Hepatocyte (in vitro differentiated cells): ENCODE data around the gene KIAA1210.

Experiments
- CTCF ChIP-seq: fragments of 200-600 bp; sonication (generic); IDR thresholded peaks from 2 replicates; pipeline ENCODE4 v1.5.1; 2016; ENCODE audit warnings: antibody characterized with exemption, mild to moderate bottlenecking; ENCODE audit not compliant: poor library complexity
- EZH2 ChIP-seq: fragments of 200-600 bp; sonication (generic); IDR thresholded peaks from 2 replicates; pipeline ENCODE4 v1.6.1; 2016; ENCODE audit warnings: antibody characterized with exemption, mild to moderate bottlenecking, borderline replicate concordance
- EZH2phosphoT487 ChIP-seq: fragments of 200-600 bp; sonication (generic); IDR thresholded peaks from one replicate; pipeline ENCODE4 v1.6.1; 2018; ENCODE audit warnings: antibody characterized with exemption, mild to moderate bottlenecking, low read depth, moderate library complexity; ENCODE audit not compliant: unreplicated experiment, severe bottlenecking

GRCh38 chrX:119147486-119147885 is 19.9 kb upstream of the KIAA1210 start:
- TF ChIP-seq CTCF = no peak
- no peak for TF ChIP-seq EZH2
- no peak for TF ChIP-seq EZH2phosphoT487
